ENCODE measurements around the gene PITPNM3. TPM values are rescaled to one million over a fixed set of nuclear protein-coding genes. Genes with fewer than 3 reads are reported as not detected.

The PITPNM3 gene
- total and polyA plus RNA-seq, 2 experiments from 2014 or later = 1.0 to 1.5 TPM

DNA sequence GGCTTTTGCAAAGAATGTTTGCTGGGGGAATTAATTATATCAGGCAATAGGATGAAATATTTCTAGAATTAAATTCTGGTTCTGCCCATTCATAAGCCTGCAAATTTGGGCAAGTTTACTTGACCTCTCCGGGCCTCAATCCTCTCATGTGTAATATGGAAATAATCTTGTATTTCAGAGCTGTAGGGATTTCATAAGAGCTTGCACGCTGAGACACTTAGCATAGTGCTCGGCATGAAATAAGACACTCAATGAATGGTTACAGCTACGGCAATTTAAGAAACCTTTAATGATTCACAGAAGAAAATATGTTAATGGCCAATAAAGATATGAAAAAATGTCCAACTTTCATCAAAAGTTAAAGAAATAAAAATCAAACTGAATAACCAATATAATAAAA is 40.6 kb upstream of the PITPNM3 start:
- no peak for DNase-seq (ENCODE audit: low spot score)
- H3K4me3 Mint-ChIP-seq = no peak overlapping the region
- Histone ChIP-seq H3K27me3 (ENCODE audit: insufficient read depth) (no peaks in the 10 kb centered on the region), H3K9me2 (ENCODE audit: insufficient read depth) (no peaks in the 10 kb centered on the region), H3K27ac (ENCODE audit: low read depth) (no peak overlapping the region), H3K4me2 (no peak overlapping the region), H3K79me2 (replicated peaks; ENCODE audit: insufficient read depth) (no peaks in the 10 kb centered on the region), H4K20me1 (replicated peaks; ENCODE audit: insufficient read depth) (no peaks in the 10 kb centered on the region), H3K4me1 (ENCODE audit: insufficient read depth) (no peaks in the 10 kb centered on the region), H2AFZ (no peak overlapping the region), H3F3A (replicated peaks; ENCODE audit: low read depth) (no peaks in the 10 kb centered on the region), H3K4me3 (no peak overlapping the region), H3K36me3 (ENCODE audit: insufficient read depth) (peaks cover 28% of the 10 kb centered on the region)
- no peaks in the 10 kb centered on the region for H3K9me3 Mint-ChIP-seq
- peaks cover 4% of the 10 kb centered on the region for H3K27me3 Mint-ChIP-seq (ENCODE audit: insufficient read depth, low read depth, poor library complexity)
- no peak overlapping the region for H3K27ac Mint-ChIP-seq
- peaks cover 51% of the 10 kb centered on the region for H3K36me3 Mint-ChIP-seq (ENCODE audit: low read depth)
- ATAC-seq = no peak
- TF ChIP-seq POLR2AphosphoS5 (IDR thresholded peaks at IDR 0.05; ENCODE audit: low read depth) = no peak
- TF ChIP-seq, protein P1, sequence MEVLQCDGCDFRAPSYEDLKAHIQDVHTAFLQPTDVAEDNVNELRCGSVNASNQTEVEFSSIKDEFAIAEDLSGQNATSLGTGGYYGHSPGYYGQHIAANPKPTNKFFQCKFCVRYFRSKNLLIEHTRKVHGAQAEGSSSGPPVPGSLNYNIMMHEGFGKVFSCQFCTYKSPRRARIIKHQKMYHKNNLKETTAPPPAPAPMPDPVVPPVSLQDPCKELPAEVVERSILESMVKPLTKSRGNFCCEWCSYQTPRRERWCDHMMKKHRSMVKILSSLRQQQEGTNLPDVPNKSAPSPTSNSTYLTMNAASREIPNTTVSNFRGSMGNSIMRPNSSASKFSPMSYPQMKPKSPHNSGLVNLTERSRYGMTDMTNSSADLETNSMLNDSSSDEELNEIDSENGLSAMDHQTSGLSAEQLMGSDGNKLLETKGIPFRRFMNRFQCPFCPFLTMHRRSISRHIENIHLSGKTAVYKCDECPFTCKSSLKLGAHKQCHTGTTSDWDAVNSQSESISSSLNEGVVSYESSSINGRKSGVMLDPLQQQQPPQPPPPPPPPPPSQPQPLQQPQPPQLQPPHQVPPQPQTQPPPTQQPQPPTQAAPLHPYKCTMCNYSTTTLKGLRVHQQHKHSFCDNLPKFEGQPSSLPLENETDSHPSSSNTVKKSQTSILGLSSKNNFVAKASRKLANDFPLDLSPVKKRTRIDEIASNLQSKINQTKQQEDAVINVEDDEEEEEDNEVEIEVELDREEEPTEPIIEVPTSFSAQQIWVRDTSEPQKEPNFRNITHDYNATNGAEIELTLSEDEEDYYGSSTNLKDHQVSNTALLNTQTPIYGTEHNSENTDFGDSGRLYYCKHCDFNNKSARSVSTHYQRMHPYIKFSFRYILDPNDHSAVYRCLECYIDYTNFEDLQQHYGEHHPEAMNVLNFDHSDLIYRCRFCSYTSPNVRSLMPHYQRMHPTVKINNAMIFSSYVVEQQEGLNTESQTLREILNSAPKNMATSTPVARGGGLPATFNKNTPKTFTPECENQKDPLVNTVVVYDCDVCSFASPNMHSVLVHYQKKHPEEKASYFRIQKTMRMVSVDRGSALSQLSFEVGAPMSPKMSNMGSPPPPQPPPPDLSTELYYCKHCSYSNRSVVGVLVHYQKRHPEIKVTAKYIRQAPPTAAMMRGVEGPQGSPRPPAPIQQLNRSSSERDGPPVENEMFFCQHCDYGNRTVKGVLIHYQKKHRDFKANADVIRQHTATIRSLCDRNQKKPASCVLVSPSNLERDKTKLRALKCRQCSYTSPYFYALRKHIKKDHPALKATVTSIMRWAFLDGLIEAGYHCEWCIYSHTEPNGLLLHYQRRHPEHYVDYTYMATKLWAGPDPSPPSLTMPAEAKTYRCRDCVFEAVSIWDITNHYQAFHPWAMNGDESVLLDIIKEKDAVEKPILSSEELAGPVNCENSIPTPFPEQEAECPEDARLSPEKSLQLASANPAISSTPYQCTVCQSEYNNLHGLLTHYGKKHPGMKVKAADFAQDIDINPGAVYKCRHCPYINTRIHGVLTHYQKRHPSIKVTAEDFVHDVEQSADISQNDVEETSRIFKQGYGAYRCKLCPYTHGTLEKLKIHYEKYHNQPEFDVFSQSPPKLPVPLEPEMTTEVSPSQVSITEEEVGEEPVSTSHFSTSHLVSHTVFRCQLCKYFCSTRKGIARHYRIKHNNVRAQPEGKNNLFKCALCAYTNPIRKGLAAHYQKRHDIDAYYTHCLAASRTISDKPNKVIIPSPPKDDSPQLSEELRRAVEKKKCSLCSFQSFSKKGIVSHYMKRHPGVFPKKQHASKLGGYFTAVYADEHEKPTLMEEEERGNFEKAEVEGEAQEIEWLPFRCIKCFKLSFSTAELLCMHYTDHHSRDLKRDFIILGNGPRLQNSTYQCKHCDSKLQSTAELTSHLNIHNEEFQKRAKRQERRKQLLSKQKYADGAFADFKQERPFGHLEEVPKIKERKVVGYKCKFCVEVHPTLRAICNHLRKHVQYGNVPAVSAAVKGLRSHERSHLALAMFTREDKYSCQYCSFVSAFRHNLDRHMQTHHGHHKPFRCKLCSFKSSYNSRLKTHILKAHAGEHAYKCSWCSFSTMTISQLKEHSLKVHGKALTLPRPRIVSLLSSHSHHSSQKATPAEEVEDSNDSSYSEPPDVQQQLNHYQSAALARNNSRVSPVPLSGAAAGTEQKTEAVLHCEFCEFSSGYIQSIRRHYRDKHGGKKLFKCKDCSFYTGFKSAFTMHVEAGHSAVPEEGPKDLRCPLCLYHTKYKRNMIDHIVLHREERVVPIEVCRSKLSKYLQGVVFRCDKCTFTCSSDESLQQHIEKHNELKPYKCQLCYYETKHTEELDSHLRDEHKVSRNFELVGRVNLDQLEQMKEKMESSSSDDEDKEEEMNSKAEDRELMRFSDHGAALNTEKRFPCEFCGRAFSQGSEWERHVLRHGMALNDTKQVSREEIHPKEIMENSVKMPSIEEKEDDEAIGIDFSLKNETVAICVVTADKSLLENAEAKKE (CRISPR knock-in tag; IDR thresholded peaks at IDR 0.05) = no peak
- TF ChIP-seq EZH2 (IDR thresholded peaks at IDR 0.05; ENCODE audit: low read depth, unreplicated experiment) = no peak
- TF ChIP-seq NANOG (IDR thresholded peaks at IDR 0.05; ENCODE audit: borderline replicate concordance) = no peak
- no peak for TF ChIP-seq EZH2phosphoT487 (IDR thresholded peaks at IDR 0.05; ENCODE audit: unreplicated experiment)
- TF ChIP-seq CREB1 (CRISPR knock-in tag; IDR thresholded peaks at IDR 0.05; ENCODE audit: low read depth) = no peak
- TF ChIP-seq, protein P2, sequence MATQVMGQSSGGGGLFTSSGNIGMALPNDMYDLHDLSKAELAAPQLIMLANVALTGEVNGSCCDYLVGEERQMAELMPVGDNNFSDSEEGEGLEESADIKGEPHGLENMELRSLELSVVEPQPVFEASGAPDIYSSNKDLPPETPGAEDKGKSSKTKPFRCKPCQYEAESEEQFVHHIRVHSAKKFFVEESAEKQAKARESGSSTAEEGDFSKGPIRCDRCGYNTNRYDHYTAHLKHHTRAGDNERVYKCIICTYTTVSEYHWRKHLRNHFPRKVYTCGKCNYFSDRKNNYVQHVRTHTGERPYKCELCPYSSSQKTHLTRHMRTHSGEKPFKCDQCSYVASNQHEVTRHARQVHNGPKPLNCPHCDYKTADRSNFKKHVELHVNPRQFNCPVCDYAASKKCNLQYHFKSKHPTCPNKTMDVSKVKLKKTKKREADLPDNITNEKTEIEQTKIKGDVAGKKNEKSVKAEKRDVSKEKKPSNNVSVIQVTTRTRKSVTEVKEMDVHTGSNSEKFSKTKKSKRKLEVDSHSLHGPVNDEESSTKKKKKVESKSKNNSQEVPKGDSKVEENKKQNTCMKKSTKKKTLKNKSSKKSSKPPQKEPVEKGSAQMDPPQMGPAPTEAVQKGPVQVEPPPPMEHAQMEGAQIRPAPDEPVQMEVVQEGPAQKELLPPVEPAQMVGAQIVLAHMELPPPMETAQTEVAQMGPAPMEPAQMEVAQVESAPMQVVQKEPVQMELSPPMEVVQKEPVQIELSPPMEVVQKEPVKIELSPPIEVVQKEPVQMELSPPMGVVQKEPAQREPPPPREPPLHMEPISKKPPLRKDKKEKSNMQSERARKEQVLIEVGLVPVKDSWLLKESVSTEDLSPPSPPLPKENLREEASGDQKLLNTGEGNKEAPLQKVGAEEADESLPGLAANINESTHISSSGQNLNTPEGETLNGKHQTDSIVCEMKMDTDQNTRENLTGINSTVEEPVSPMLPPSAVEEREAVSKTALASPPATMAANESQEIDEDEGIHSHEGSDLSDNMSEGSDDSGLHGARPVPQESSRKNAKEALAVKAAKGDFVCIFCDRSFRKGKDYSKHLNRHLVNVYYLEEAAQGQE (IDR thresholded peaks at IDR 0.05; ENCODE audit: unreplicated experiment) = no peak
- no peak for TF ChIP-seq STAT1 (IDR thresholded peaks at IDR 0.05; ENCODE audit: unreplicated experiment)
- no peak for TF ChIP-seq ZNF331 (CRISPR knock-in tag; IDR thresholded peaks at IDR 0.05; ENCODE audit: low read depth)
- TF ChIP-seq, protein P3, sequence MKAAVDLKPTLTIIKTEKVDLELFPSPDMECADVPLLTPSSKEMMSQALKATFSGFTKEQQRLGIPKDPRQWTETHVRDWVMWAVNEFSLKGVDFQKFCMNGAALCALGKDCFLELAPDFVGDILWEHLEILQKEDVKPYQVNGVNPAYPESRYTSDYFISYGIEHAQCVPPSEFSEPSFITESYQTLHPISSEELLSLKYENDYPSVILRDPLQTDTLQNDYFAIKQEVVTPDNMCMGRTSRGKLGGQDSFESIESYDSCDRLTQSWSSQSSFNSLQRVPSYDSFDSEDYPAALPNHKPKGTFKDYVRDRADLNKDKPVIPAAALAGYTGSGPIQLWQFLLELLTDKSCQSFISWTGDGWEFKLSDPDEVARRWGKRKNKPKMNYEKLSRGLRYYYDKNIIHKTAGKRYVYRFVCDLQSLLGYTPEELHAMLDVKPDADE (IDR thresholded peaks at IDR 0.05) = no peak
- no peak for TF ChIP-seq ZNF114 (CRISPR knock-in tag; IDR thresholded peaks at IDR 0.05)
- no peak for TF ChIP-seq JUNB (IDR thresholded peaks at IDR 0.05; ENCODE audit: unreplicated experiment)
- TF ChIP-seq, protein P4, sequence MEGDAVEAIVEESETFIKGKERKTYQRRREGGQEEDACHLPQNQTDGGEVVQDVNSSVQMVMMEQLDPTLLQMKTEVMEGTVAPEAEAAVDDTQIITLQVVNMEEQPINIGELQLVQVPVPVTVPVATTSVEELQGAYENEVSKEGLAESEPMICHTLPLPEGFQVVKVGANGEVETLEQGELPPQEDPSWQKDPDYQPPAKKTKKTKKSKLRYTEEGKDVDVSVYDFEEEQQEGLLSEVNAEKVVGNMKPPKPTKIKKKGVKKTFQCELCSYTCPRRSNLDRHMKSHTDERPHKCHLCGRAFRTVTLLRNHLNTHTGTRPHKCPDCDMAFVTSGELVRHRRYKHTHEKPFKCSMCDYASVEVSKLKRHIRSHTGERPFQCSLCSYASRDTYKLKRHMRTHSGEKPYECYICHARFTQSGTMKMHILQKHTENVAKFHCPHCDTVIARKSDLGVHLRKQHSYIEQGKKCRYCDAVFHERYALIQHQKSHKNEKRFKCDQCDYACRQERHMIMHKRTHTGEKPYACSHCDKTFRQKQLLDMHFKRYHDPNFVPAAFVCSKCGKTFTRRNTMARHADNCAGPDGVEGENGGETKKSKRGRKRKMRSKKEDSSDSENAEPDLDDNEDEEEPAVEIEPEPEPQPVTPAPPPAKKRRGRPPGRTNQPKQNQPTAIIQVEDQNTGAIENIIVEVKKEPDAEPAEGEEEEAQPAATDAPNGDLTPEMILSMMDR (conservative IDR thresholded peaks at IDR 0.05; ENCODE audit: low read depth in 2 of 2) = no peak
- peaks cover 4% of the 10 kb centered on the region; the same call in 2 of the 3 replicates for H3K4me1 Mint-ChIP-seq
